Measurements from ENCODE around the gene EPX.
"Not testable (repeated sequence)": the region's sequence is repeated elsewhere in the genome, so short reads cannot be mapped to it uniquely, and the experiment has no call there.

EPX gene

GRCh38 chr17:58192612-58193011, at the start of gene EPX:
EPX (plus strand) TSS chr17:58192726; CDS start chr17:58192847, 121 bp downstream.
- no peak for DNase-seq (ENCODE audit: low spot score)

DNA sequence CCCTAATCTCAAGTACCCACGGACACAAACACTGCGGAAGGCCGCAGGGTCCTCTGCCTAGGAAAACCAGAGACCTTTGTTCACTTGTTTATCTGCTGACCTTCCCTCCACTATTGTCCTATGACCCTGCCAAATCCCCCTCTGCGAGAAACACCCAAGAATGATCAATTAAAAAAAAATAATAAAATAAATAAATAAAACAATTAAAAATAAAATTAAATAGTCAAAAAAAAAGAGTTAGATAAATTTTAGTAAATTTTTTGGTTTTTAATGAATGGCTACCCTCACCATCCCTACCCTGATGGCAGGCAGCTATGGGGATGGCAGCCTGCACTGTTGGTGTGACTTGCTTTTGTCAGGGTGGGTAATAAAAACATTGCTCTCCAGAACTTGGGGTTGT, 49.2 kb upstream of the EPX start:
- not testable (repeated sequence) for DNase-seq (ENCODE audit: low spot score)

- DNase-seq (ENCODE audit: low spot score), result no peak
These were observed 47.7 kb upstream of the EPX start for GRCh38 chr17:58144801-58145200.

DNA sequence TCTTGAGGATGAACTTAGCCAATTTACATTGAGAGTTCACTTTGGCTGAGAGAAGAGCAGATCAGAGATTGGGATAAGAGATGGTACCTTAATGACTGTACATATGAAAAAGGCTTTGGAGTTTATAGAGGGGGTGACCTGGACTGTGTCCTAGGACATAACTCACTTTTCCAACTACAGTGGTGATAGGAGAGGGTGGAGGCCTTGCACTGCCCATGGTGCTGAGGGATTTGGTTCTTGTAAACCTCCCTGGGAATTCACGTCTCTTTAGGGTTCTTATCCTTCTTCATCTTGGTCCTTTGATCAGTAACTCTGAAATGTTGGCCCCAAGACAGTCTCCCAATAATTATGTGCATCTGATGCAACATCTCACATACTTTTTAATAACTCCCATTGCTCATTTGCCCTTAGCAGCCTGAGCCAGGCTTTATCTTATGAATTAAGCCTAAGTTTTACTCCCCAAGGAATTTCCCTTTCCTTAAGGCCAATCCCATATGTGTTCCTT, 44.5 kb upstream of the EPX start, which contains the start of gene OR4D1:
OR4D1 (plus strand) TSS at position 455 of the 505 bp plus-strand sequence. CDS start 6,770 bp downstream, outside the sequence.
- DNase-seq (ENCODE audit: low spot score), result no peak

GRCh38 chr17:58148609-58149008, 43.9 kb upstream of the EPX start:
- no peak for DNase-seq (ENCODE audit: low spot score)

DNA sequence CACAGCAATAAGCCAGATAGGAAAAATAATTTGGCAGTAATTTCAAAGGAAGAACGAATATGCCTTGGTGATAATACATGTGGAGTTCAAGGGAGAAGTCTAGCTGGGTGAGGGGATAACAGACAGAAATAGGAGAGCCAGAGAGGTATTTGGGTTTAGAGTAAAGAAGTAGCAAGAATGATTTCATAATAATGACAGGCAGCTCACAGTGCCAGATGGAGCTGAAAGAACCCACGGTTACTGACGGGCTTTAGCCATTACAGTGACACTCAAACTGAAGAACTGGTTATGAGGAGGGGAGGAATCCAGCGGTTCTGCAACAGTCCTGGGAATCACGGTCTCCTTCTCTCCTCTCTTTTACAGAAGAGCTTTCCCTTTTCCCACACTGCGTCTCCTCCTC, 42.1 kb upstream of the EPX start:
- no peak for DNase-seq (ENCODE audit: low spot score)

- no peak for DNase-seq (ENCODE audit: low spot score)
These were observed 39.5 kb upstream of the EPX start for GRCh38 chr17:58153046-58153445.

DNA sequence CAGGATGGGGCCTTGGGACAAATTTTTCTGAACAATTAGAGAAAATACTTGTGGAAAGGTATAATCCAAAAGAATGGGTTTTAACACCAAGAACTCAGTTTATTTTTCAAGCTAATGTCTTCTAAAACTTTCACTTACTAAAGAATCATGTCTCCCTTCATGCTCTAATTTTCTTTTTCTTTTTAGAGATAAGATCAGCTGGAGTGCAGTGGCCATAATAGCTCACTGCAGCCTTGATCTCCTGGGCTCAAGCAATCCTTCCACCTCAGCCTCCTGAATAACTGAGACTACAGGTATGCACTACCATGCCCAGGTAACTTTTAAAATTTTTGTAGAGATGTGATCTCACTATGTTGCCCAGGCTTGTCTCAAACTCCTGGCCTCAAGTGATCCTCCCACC, 38.9 kb upstream of the EPX start:
- no peak for DNase-seq (ENCODE audit: low spot score)

- peak; percentile 53 for DNase-seq (ENCODE audit: low spot score)
These were observed 35.4 kb upstream of the EPX start for GRCh38 chr17:58156839-58157803.

- DNase-seq (ENCODE audit: low spot score), result no peak
These were observed 34.3 kb upstream of the EPX start for GRCh38 chr17:58158181-58158580.

DNA sequence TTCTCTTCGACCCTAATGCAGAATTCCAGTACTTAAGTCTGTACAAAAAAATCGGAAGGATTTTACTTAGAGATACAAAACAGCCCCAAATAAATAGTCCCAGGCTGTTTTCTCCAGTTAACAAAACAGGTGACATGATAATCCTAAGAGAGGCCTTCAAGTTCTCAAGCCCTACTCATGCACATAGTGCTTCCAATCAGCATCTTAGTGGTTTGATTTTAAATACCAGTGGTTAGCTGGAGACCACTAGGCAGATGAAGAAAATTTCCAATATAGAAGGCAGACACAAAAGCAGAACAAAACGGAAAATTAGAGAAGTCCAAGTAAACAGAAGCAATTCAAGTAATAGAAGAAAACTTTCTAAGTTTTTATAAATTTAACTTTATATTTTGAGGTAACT, 31.0 kb upstream of the EPX start:
- no peak for DNase-seq (ENCODE audit: low spot score)

- DNase-seq (ENCODE audit: low spot score), result no peak
These were observed 26.5 kb upstream of the EPX start for GRCh38 chr17:58165981-58166380.

- DNase-seq (ENCODE audit: low spot score), result no peak
These were observed 25.8 kb upstream of the EPX start, which contains the start of gene OR4D2 for GRCh38 chr17:58166682-58167081. OR4D2 (plus strand) TSS chr17:58166982; CDS start chr17:58169656, 2,674 bp downstream.

- DNase-seq (ENCODE audit: low spot score), result no peak
These were observed 21.9 kb upstream of the EPX start for GRCh38 chr17:58170622-58171021.

DNA sequence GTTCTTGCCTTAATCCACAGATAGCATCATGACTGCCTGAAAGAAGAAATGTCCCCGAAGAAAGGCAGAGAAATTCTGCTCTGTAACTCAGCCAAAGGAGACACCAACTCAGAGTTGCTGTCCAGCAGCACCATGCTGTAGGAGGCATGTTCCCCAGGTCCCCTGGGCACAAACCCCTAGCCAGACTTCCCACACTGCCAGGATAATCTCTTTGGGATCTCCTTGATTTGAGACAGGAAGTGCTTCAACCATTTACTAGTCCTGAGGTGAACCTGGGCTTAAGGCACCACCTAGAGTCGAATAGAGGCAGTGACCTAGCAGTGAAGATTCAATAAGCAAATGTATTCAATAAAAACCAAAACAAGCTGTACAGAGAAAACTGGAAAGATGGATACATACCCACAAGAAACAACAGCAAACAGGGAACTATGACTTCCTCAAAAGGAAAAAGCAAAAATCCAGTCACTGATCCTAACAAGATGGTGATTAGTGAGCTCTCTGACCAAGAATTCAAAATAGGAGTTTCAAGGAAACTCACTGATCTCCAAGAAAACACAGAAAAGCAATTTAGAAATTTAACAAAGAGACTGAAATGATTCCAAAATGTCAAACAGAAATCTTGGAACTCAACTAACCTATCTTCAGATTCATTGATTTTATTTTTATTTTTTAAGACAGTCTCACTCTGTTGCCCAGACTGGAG, 20.0 kb upstream of the EPX start:
- DNase-seq (ENCODE audit: low spot score), result peak; percentile 75

- no peak for DNase-seq (ENCODE audit: low spot score)
These were observed 17.7 kb upstream of the EPX start for GRCh38 chr17:58174871-58175270.

GRCh38 chr17:58176200-58176599, 16.3 kb upstream of the EPX start:
- DNase-seq (ENCODE audit: low spot score), result no peak

DNA sequence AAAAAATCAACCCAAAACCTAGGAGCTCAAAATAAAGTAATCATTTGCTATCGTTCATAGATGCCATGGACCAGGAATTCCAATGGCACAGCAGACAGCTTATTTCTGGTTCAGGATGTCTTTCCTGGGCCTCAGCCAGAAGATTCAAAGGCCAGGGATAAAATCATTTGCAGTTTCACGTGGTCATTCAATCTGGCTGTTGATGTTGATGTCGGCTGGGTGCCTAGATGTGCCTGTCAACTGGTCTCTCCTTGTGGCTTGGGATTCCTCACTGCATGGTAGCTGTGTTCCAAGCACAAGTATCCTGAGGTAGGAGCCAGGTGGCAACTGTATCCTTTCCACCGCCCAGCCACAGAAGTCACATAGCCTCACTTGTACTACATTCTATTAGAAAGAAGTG, 10.7 kb upstream of the EPX start:
- DNase-seq (ENCODE audit: low spot score), result no peak

DNA sequence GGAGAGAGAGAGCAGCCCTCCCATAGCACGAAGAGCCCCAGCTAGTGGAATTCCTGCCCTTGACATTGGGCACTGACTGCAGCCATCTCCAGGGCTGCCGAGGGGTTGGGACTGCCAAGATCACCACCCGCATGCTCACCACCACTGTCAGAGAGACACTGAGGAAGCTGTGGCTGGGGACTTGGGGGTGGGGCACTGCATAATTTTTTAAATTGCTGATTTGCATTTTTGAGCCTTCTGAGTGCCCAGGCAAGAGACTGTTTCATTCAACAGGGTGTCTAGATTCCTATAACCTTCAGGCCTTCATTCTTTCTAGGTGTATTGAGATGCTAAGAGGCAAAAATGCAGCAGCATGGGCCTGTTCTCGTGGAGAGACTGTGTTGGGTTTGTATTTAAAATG, 9.0 kb upstream of the EPX start:
- no peak for DNase-seq (ENCODE audit: low spot score)

DNA sequence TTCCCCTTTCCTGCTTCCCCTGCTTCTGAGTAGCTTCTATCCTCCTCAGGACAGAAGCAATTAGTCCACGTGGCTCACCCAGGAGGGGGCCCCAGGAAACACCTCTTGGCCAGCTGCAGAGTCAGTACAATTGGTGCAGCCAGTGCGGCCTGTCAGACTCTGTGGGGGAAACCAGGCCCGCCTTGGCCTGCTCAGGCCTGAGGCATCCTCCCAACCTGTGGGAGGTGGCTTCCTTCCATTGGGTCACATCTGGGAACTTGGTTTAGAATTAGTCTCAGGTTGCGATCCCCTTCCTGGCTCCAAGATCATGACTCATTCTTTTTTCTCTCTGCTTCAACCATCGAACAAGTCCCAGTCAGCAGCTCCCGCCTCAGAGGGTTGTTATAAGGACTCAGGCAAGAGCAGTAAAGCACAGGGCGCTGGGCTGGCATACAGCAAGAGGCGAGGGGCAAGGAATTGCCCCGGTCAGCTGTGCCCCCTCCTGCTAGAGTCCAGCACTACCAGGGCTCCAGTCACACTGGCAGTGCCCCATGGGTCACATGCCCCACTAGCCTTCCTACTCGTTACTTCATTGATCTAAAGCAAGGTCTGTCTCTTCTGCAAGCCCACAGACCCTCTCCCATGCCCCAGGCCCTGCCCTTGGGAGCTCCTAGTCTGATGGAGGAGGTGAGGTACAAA, 8.1 kb upstream of the EPX start:
- no peak for DNase-seq (ENCODE audit: low spot score)

GRCh38 chr17:58184986-58185761, 7.4 kb upstream of the EPX start:
- DNase-seq (ENCODE audit: low spot score), result no peak

All from D341Med (cell line).